ENCODE measurements around the gene CCDC184. TPM values are rescaled to one million over a fixed set of nuclear protein-coding genes. Genes with fewer than 3 reads are reported as not detected.
"Not testable (repeated sequence)": the region's sequence is repeated elsewhere in the genome, so short reads cannot be mapped to it uniquely, and the experiment has no call there.

CCDC184 gene
- total RNA-seq: 1.1 TPM
- long read RNA-seq, partial matches to known transcripts: 0 of 3 reads
- long read RNA-seq, other reads (novel, unspliced or antisense): 0 of 3 reads

GRCh38 chr12:48183091-48183875 lies at the start of gene CCDC184:
Gene CCDC184 (plus strand): TSS chr12:48183644. CDS start chr12:48184123, 479 bp downstream.
- ATAC-seq (peak; percentile 87), DNase-seq (peak; percentile 76)
- intact Hi-C loops (cut with micrococcal nuclease): no loop called here

- ATAC-seq (no peak), DNase-seq (no peak)
- intact Hi-C loops (cut with micrococcal nuclease): no loop called here
Observed at GRCh38 chr12:48135027-48135426, 48.4 kb upstream of the CCDC184 start.

- intact Hi-C loops (cut with micrococcal nuclease): no loop called here
- DNase-seq: no peak
- ATAC-seq: no peak
Observed at GRCh38 chr12:48142818-48143674, 40.4 kb upstream of the CCDC184 start.

DNA sequence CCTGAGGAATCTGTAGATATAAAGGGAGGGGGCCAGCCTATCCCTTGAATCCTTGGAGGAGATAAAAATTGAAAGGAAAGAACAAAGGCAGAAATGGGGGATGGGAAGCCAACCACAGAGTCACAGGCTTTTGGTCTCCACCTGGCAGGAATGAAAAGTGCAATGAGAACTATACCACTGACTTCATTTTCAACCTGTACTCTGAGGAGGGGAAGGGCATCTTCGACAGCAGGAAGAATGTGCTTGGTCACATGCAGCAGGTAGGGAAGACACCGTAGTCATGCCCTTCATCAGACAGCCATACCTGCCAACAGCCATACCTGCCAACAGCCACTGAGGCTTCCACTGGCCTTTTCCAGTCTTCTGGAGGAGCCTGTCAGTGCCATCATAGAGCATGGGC lies 39.5 kb upstream of the CCDC184 start:
- intact Hi-C loops (cut with micrococcal nuclease): no loop called here
- no peak for ATAC-seq
- no peak for DNase-seq

DNA sequence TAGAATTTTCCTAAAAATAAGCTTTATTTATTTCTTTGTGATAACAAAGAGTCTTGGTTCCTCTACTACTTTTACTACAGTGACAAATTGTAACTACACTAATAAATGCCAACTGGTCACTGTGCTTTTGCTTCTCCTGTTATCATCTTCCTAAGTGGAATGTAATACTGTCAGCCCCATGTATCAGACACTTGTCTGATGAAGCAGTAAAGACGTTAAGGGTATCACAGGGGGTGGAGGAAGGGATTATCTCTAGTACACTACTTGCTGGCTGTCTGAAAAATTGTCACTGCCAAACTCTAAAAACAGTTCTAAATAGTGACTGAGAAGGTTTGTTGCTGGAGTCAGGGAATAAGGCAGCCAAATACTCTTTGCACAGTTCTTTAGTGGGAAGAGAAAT lies 37.5 kb upstream of the CCDC184 start:
- ATAC-seq (peak; percentile 88), DNase-seq (no peak)
- intact Hi-C loops (cut with micrococcal nuclease): no loop called here

GRCh38 chr12:48151103-48151771 lies 32.2 kb upstream of the CCDC184 start:
- no peak for DNase-seq
- intact Hi-C loops (cut with micrococcal nuclease): loop anchor here (10.0 kb wide), 1 partner anchor 46 kb away; the partner anchor contains the start of gene SENP1
- peak; percentile 46 for ATAC-seq

DNA sequence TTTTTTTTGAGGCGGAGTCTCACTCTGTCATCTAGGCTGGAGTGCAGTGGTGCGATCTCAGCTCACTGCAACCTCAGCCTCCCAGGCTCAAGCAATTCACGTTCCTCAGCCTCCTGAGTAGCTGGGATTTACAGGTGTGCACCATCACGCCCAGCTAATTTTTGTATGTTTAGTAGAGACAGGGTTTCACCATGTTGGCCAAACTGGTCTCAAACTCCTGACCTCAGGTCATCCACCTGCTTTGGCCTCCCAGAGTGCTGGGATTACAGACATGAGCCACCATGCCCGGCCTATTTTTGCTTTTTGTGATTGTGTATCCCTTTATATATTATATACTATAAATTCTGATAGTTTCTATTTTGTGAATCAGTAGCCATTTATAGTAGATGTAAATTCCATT lies 27.7 kb upstream of the CCDC184 start:
- not testable (repeated sequence) for ATAC-seq, DNase-seq

GRCh38 chr12:48156652-48157017 lies 26.8 kb upstream of the CCDC184 start:
- no peak for ATAC-seq
- DNase-seq: no peak
- intact Hi-C loops (cut with micrococcal nuclease): loop anchor here (10.0 kb wide), 1 partner anchor 52 kb away; the partner anchor contains the start of gene SENP1

More for the DNA sequence above, 27.7 kb upstream of the CCDC184 start:
- intact Hi-C loops (cut with micrococcal nuclease): loop anchor here (10.0 kb wide), 1 partner anchor 51 kb away; the partner anchor contains the start of gene SENP1

- intact Hi-C loops (cut with micrococcal nuclease): loop anchor here (10.0 kb wide), 1 partner anchor 52 kb away; the partner anchor contains the start of gene SENP1
- ATAC-seq (peak; percentile 97), DNase-seq (peak; percentile 100)
Observed at GRCh38 chr12:48157018-48157888, 26.2 kb upstream of the CCDC184 start, which contains the start of gene ASB8. Gene ASB8 (minus strand): TSS chr12:48157515. CDS start chr12:48153496, 4,019 bp downstream.

GRCh38 chr12:48157889-48158370 lies 25.5 kb upstream of the CCDC184 start:
- DNase-seq (no peak), ATAC-seq (no peak)
- intact Hi-C loops (cut with micrococcal nuclease): loop anchor here (10.0 kb wide), 1 partner anchor 53 kb away; the partner anchor contains the start of gene SENP1

- ATAC-seq (no peak), DNase-seq (no peak)
- intact Hi-C loops (cut with micrococcal nuclease): no loop called here
Observed at GRCh38 chr12:48160046-48160445, 23.4 kb upstream of the CCDC184 start.

GRCh38 chr12:48160807-48161206 lies 22.6 kb upstream of the CCDC184 start:
- DNase-seq: no peak
- intact Hi-C loops (cut with micrococcal nuclease): no loop called here
- no peak for ATAC-seq

DNA sequence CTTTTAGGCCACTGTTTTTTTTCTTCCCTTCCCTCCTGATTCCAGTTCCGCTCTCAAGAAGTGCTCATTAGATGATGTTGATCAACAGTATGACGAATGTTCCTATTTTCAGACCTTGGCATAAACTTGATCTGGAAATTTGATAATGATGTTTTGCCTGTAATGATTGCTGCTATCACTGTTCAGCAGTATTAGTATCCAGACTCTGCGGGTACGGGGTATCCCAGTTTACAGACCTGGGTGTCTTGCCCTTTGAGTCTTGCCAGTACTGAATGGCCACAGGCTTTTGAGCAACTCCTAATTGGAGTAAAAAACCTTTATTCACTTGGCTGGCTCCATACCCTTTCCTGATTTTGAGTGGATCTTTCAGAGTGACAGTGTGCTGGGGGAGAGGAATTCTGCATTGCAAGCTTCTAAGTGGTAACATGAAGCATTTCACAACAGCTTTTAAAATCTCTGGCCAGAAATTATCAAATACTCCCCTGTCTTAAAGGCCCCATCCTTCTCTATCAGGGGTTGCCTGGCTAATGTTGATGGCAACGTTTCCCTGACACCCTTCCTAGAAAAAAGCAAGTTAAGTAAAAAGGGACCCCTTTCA lies 20.2 kb upstream of the CCDC184 start:
- ATAC-seq (no peak), DNase-seq (no peak)
- intact Hi-C loops (cut with micrococcal nuclease): no loop called here

DNA sequence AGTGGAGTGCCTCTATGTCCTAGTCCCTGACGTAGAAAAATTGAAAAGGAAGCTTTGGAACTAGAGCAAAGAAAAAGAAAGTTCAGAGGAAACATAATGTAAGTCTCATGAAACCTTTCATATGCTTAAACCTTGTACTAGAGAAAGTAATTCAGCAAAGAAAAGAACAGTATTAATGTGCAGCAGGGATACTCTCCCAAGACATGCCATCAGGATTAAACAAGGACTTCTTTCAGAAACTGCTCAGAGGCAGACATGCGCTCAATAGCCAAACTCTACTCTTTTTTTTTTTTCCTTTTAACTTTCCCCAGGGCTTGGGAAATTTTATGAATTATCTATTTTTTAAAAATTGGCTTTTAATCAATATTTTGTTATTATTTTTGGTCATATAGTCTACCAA lies 19.0 kb upstream of the CCDC184 start:
- no peak for DNase-seq
- ATAC-seq: no peak
- intact Hi-C loops (cut with micrococcal nuclease): no loop called here

DNA sequence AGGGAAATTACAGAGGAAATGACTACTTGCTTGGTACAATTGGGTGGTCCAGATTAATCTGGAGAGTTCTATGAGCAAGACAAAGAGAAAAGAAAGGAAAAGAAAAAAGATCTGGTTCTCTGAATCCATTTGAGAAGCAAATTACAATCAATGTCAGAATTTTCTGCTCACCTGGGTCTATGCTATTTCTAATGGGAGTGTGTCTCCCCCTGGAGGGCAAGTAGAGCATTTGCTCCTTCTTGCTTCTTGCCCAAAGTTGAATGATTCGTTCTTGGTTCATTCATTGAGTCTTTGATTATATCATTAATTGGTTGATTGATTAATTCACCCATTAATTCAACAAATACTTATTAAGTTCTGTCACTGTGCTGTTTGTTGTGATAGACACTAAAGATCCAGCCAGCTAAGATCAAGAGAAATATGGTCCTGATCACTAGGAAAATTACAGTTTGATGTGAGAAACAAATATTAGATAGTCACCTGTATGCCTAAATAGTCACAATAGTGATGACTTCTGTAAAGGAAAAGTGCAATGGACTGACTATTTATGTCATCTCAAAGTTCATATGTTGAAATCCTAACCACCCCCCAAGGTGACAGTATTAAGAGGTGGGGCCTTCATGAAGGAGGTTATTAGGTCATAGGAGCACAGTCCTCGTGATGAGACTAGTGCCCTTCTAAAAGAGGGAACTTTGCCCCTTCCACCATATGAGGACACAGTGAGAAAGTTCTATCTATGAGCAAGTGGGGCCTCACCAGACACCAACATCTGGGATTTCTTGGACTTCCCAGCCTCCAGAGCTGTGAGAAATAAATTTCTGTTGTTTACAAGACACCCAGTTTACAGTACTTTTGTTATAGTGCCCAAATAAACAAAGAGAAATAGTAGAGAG lies 18.1 kb upstream of the CCDC184 start:
- DNase-seq: no peak
- peak; percentile 53 for ATAC-seq
- intact Hi-C loops (cut with micrococcal nuclease): loop anchor here (5.0 kb wide), 1 partner anchor 78 kb away; no protein-coding TSS in a partner anchor

DNA sequence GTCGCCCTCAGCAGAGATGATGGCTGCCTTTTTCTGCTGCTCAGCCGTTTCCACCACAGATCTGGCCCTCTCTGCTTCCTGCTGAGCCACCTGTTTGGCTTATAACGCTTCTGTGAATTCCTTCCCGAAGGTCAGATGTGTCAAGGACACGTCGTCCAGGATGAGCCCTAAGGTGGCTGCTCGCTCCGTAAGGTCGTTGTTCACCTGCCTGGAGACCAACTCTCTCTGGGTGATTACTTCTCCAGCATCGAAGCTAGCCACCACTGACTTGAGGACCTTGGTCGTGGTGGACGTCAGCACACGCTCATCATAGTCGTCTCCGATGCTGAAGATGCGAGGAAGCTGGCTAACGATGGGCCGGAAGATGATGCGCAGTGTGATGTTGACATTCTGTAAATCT lies 14.4 kb upstream of the CCDC184 start:
- DNase-seq: no peak
- no peak for ATAC-seq
- intact Hi-C loops (cut with micrococcal nuclease): loop anchor here (5.0 kb wide), 1 partner anchor 82 kb away; no protein-coding TSS in a partner anchor
